ENCODE results near the gene UBE2Q2.

DNA sequence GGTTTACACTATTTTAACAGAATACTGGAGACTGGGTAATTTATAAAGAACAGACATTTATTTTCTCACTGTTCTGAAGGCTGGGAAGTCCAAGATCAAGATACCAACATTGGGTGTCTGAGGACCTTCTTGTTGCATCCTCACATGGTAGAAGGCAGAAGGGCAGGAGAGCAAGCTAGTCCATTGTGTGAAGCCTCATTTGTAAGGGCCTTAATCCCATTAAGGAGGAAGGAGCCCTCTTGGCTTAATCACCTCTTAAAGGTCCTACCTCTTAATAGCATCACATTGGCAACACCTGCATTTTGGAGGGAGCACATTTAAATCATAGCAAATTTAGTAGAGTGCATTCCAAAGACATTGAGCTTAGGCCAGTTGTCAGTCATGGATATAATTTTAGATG, 26.2 kb downstream of the UBE2Q2 start:
- no peak for TF ChIP-seq ELF4 (IDR thresholded peaks at IDR 0.05)
- TF ChIP-seq CTBP1 (IDR thresholded peaks at IDR 0.05; ENCODE audit: borderline replicate concordance): no peak
- no peak for TF ChIP-seq LEF1 (IDR thresholded peaks at IDR 0.05; ENCODE audit: borderline replicate concordance)
- no peak for TF ChIP-seq SUZ12 (IDR thresholded peaks at IDR 0.05)
- TF ChIP-seq HDGF (IDR thresholded peaks at IDR 0.05; ENCODE audit: borderline replicate concordance): no peak
- TF ChIP-seq L3MBTL2 (conservative IDR thresholded peaks at IDR 0.05): no peak
- no peak for TF ChIP-seq SP1 (IDR thresholded peaks at IDR 0.05)
- TF ChIP-seq ARNT (IDR thresholded peaks at IDR 0.05): no peak
- TF ChIP-seq FOXA1 (IDR thresholded peaks at IDR 0.05): no peak
- no peak for TF ChIP-seq FOXM1 (IDR thresholded peaks at IDR 0.05; ENCODE audit: borderline replicate concordance)
